Ishikawa (cell line): ENCODE data around the gene GPR17.

Experiments
- CEBPB ChIP-seq: IDR thresholded peaks from 2 replicates; pipeline ENCODE4 v1.6.1; 2012
- CREB1 ChIP-seq: IDR thresholded peaks from 2 replicates; pipeline ENCODE4 v1.6.1; 2012; ENCODE audit warnings: low read depth
- EGR1 ChIP-seq: IDR thresholded peaks from 2 replicates; pipeline ENCODE4 v1.6.1; 2012
- EP300 ChIP-seq: IDR thresholded peaks from 2 replicates; pipeline ENCODE4 v1.6.1; 2012; ENCODE audit warnings: borderline replicate concordance
- FOXM1 ChIP-seq: IDR thresholded peaks from 2 replicates; pipeline ENCODE4 v1.6.1; 2012; ENCODE audit warnings: low read depth, borderline replicate concordance
- MAX ChIP-seq: IDR thresholded peaks from 2 replicates; pipeline ENCODE4 v1.6.1; 2012
- NFIC ChIP-seq: IDR thresholded peaks from 2 replicates; pipeline ENCODE4 v1.6.1; 2012
- RAD21 ChIP-seq: IDR thresholded peaks from 2 replicates; pipeline ENCODE4 v1.6.1; 2012; ENCODE audit warnings: low read depth
- REST ChIP-seq: IDR thresholded peaks from 2 replicates; pipeline ENCODE4 v1.6.1; 2012; ENCODE audit warnings: low read depth, mild to moderate bottlenecking
- TAF1 ChIP-seq: IDR thresholded peaks from 2 replicates; pipeline ENCODE4 v1.6.1; 2012; ENCODE audit warnings: low read depth, mild to moderate bottlenecking
- TCF12 ChIP-seq: IDR thresholded peaks from 2 replicates; pipeline ENCODE4 v1.6.1; 2012; ENCODE audit warnings: low read depth
- TEAD4 ChIP-seq: IDR thresholded peaks from 2 replicates; pipeline ENCODE4 v1.6.1; 2012
- USF1 ChIP-seq: IDR thresholded peaks from 2 replicates; pipeline ENCODE4 v1.6.1; 2012
- YY1 ChIP-seq: IDR thresholded peaks from 2 replicates; pipeline ENCODE4 v1.6.1; 2012; ENCODE audit warnings: low read depth
- ZBTB7A ChIP-seq: IDR thresholded peaks from 2 replicates; pipeline ENCODE4 v1.6.1; 2012; ENCODE audit warnings: low read depth

Gene GPR17

GRCh38 chr2:127649100-127649611 is 3.2 kb downstream of the GPR17 start:
- TF ChIP-seq TEAD4: no peak
- TF ChIP-seq CEBPB: no peak
- TF ChIP-seq USF1: no peak
- no peak for TF ChIP-seq MAX
- no peak for TF ChIP-seq FOXM1
- TF ChIP-seq EGR1: no peak
- no peak for TF ChIP-seq RAD21
- no peak for TF ChIP-seq TCF12
- TF ChIP-seq TAF1: no peak
- no peak for TF ChIP-seq REST
- TF ChIP-seq NFIC: no peak
- no peak for TF ChIP-seq YY1
- no peak for TF ChIP-seq CREB1
- TF ChIP-seq EP300: no peak
- no peak for TF ChIP-seq ZBTB7A

- no peak for TF ChIP-seq FOXM1
- no peak for TF ChIP-seq TAF1
- no peak for TF ChIP-seq EP300
- peak; percentile 30; the same call in 1 of the 2 replicates for TF ChIP-seq MAX
- TF ChIP-seq RAD21: peak; percentile 70
Observed at GRCh38 chr2:127649684-127650040, 3.7 kb downstream of the GPR17 start.

- TF ChIP-seq EP300 (no peak), YY1 (no peak), EGR1 (no peak), TAF1 (no peak), ZBTB7A (no peak)
Observed at GRCh38 chr2:127650041-127650784, 4.3 kb downstream of the GPR17 start.

GRCh38 chr2:127650785-127651380 is 4.9 kb downstream of the GPR17 start:
- TF ChIP-seq NFIC (no peak), CREB1 (no peak), TAF1 (no peak), REST (no peak), YY1 (no peak), FOXM1 (no peak), ZBTB7A (no peak), CEBPB (no peak), TEAD4 (no peak), EP300 (no peak), USF1 (no peak), MAX (no peak), RAD21 (no peak), EGR1 (no peak), TCF12 (no peak)

- TF ChIP-seq EP300 (no peak), TAF1 (no peak), REST (no peak), EGR1 (no peak)
Observed at GRCh38 chr2:127651381-127651809, 5.4 kb downstream of the GPR17 start.
